Karpas-422 (cell line): Measurements from ENCODE around the gene RAI14. TPM values are rescaled to one million over a fixed set of nuclear protein-coding genes. Genes with fewer than 3 reads are reported as not detected.

ENCODE experiments used
- DNase-seq: peaks from one replicate; pipeline ENCODE4 v3.0.0-alpha.2; 2015
- H2AFZ ChIP-seq: fragments of 200-600 bp; sonication (generic); 2 replicates; pipeline ENCODE4 v1.6.1; 2014; ENCODE audit warnings: antibody characterized with exemption, low read length, mixed read lengths
- H3K27ac ChIP-seq: fragments of 200-600 bp; sonication (generic); 2 replicates; pipeline ENCODE4 v1.5.1; 2014; ENCODE audit warnings: mild to moderate bottlenecking, low read length, moderate library complexity
- H3K27me3 ChIP-seq: fragments of 200-600 bp; sonication (generic); 2 replicates; pipeline ENCODE4 v1.6.1; 2014; ENCODE audit warnings: low read length, mixed read lengths
- H3K36me3 ChIP-seq: fragments of 200-600 bp; sonication (generic); 2 replicates; pipeline ENCODE4 v1.6.1; 2014; ENCODE audit warnings: low read length, mixed read lengths; ENCODE audit not compliant: insufficient read depth
- H3K4me1 ChIP-seq: fragments of 200-600 bp; sonication (generic); 2 replicates; pipeline ENCODE4 v1.6.1; 2014; ENCODE audit warnings: mild to moderate bottlenecking, low read length, mixed read lengths
- H3K4me2 ChIP-seq: fragments of 200-600 bp; sonication (generic); 2 replicates; pipeline ENCODE4 v1.6.1; 2014; ENCODE audit warnings: low read length, low read depth, mild to moderate bottlenecking; ENCODE audit not compliant: poor library complexity, severe bottlenecking
- H3K4me3 ChIP-seq: fragments of 200-600 bp; sonication (generic); 2 replicates; pipeline ENCODE4 v1.5.1; 2014; ENCODE audit warnings: mild to moderate bottlenecking, antibody characterized with exemption, low read length, mixed read lengths
- H3K79me2 ChIP-seq: fragments of 200-600 bp; sonication (generic); 2 replicates; pipeline ENCODE4 v1.6.1; 2014; ENCODE audit warnings: mild to moderate bottlenecking, low read length, mixed read lengths
- H3K9ac ChIP-seq: fragments of 200-600 bp; sonication (generic); 2 replicates; pipeline ENCODE4 v1.6.0; 2014; ENCODE audit warnings: low read length
- H3K9me2 ChIP-seq: fragments of 200-600 bp; sonication (generic), shearing (Covaris generic); replicated peaks from 2 replicates; pipeline ENCODE4 v1.6.0; 2014; ENCODE audit warnings: mild to moderate bottlenecking, low read length, moderate library complexity; ENCODE audit not compliant: insufficient read depth
- H3K9me3 ChIP-seq: fragments of 300-700, 200-600 bp; sonication (generic); 2 replicates; pipeline ENCODE4 v1.6.1; 2014; ENCODE audit warnings: low read length, mixed read lengths
- H4K20me1 ChIP-seq: fragments of 200-600 bp; sonication (generic); 2 replicates; pipeline ENCODE4 v1.6.1; 2014; ENCODE audit warnings: mild to moderate bottlenecking, antibody characterized with exemption, low read length, low read depth; ENCODE audit not compliant: insufficient read depth
- total RNA-seq: library from RNA; depleted of rRNA; stranded (reverse); fragments of >200 nt; shearing (Covaris generic); gene quantifications from 2 replicates; pipeline ENCODE4 v1.2.3, GENCODE V29; 2014; ENCODE audit warnings: low replicate concordance

Gene RAI14
- total RNA-seq, 1 experiment from 2014 or later: not detected

GRCh38 chr5:34652466-34652865 lies 3.7 kb upstream of the RAI14 start:
- Histone ChIP-seq H3K9me3 (no peaks in the 10 kb centered on the region), H4K20me1 (no peaks in the 10 kb centered on the region), H3K79me2 (no peaks in the 10 kb centered on the region), H3K4me1 (no peaks in the 10 kb centered on the region), H3K27ac (no peak overlapping the region), H3K4me3 (no peak overlapping the region), H3K9ac (no peak overlapping the region), H3K9me2 (no peaks in the 10 kb centered on the region), H3K4me2 (no peak overlapping the region), H3K27me3 (no peaks in the 10 kb centered on the region), H2AFZ (no peak overlapping the region), H3K36me3 (no peaks in the 10 kb centered on the region)
- no peak for DNase-seq

- no peak overlapping the region for H2AFZ ChIP-seq
Measured at GRCh38 chr5:34652914-34653313, 3.2 kb upstream of the RAI14 start.

GRCh38 chr5:34653708-34654107 lies 2.4 kb upstream of the RAI14 start:
- H3K4me3 ChIP-seq: no peak overlapping the region
- H3K4me1 ChIP-seq: no peaks in the 10 kb centered on the region
- no peaks in the 10 kb centered on the region for H3K27me3 ChIP-seq
- no peak overlapping the region for H3K9ac ChIP-seq
- H4K20me1 ChIP-seq: no peaks in the 10 kb centered on the region
- no peaks in the 10 kb centered on the region for H3K79me2 ChIP-seq
- H3K27ac ChIP-seq: no peak overlapping the region
- DNase-seq: no peak
- no peaks in the 10 kb centered on the region for H3K9me3 ChIP-seq
- no peak overlapping the region for H3K4me2 ChIP-seq
- no peaks in the 10 kb centered on the region for H3K9me2 ChIP-seq
- H2AFZ ChIP-seq: no peak overlapping the region
- no peaks in the 10 kb centered on the region for H3K36me3 ChIP-seq

More at GRCh38 chr5:34652914-34653313, 3.2 kb upstream of the RAI14 start:
- H3K9ac ChIP-seq: no peak overlapping the region
- H3K9me2 ChIP-seq: no peaks in the 10 kb centered on the region
- no peak overlapping the region for H3K4me3 ChIP-seq
- H3K36me3 ChIP-seq: no peaks in the 10 kb centered on the region
- H3K4me1 ChIP-seq: no peaks in the 10 kb centered on the region
- no peak overlapping the region for H3K27ac ChIP-seq
- no peaks in the 10 kb centered on the region for H3K9me3 ChIP-seq
- no peak for DNase-seq
- no peaks in the 10 kb centered on the region for H3K79me2 ChIP-seq
- H3K4me2 ChIP-seq: no peak overlapping the region
- no peaks in the 10 kb centered on the region for H3K27me3 ChIP-seq
- no peaks in the 10 kb centered on the region for H4K20me1 ChIP-seq

- H2AFZ ChIP-seq: no peak overlapping the region
Measured at GRCh38 chr5:34655354-34655991, 655 bp upstream of the RAI14 start.

GRCh38 chr5:34656700-34657273 lies 659 bp downstream of the RAI14 start:
- H4K20me1 ChIP-seq: no peaks in the 10 kb centered on the region
- no peaks in the 10 kb centered on the region for H3K27me3 ChIP-seq
- H3K9me3 ChIP-seq: no peaks in the 10 kb centered on the region
- H3K4me1 ChIP-seq: no peaks in the 10 kb centered on the region
- no peak overlapping the region for H3K4me3 ChIP-seq
- DNase-seq: no peak
- H3K9ac ChIP-seq: no peak overlapping the region
- H3K9me2 ChIP-seq: no peaks in the 10 kb centered on the region
- no peak overlapping the region for H3K4me2 ChIP-seq
- H3K27ac ChIP-seq: no peak overlapping the region
- H2AFZ ChIP-seq: no peak overlapping the region
- H3K36me3 ChIP-seq: no peaks in the 10 kb centered on the region
- no peaks in the 10 kb centered on the region for H3K79me2 ChIP-seq

More at GRCh38 chr5:34655354-34655991, 655 bp upstream of the RAI14 start:
- Histone ChIP-seq H3K4me3 (no peak overlapping the region), H3K4me1 (no peaks in the 10 kb centered on the region), H4K20me1 (no peaks in the 10 kb centered on the region), H3K9me2 (no peaks in the 10 kb centered on the region), H3K27ac (no peak overlapping the region), H3K9me3 (no peaks in the 10 kb centered on the region), H3K79me2 (no peaks in the 10 kb centered on the region), H3K9ac (no peak overlapping the region), H3K27me3 (no peaks in the 10 kb centered on the region), H3K4me2 (no peak overlapping the region), H3K36me3 (no peaks in the 10 kb centered on the region)
- no peak for DNase-seq

GRCh38 chr5:34657274-34657921 lies 1.3 kb downstream of the RAI14 start:
- Histone ChIP-seq H3K27me3 (no peaks in the 10 kb centered on the region), H4K20me1 (no peaks in the 10 kb centered on the region), H3K4me1 (no peaks in the 10 kb centered on the region), H3K4me2 (no peak overlapping the region), H2AFZ (no peak overlapping the region), H3K79me2 (no peaks in the 10 kb centered on the region), H3K4me3 (no peak overlapping the region), H3K9me3 (no peaks in the 10 kb centered on the region), H3K9me2 (no peaks in the 10 kb centered on the region), H3K27ac (no peak overlapping the region), H3K9ac (no peak overlapping the region), H3K36me3 (no peaks in the 10 kb centered on the region)
- no peak for DNase-seq

GRCh38 chr5:34657988-34658387 lies 1.9 kb downstream of the RAI14 start:
- H3K4me3 ChIP-seq: no peak overlapping the region
- no peaks in the 10 kb centered on the region for H3K27me3 ChIP-seq
- no peak overlapping the region for H2AFZ ChIP-seq
- no peaks in the 10 kb centered on the region for H3K36me3 ChIP-seq
- DNase-seq: no peak
- H3K79me2 ChIP-seq: no peaks in the 10 kb centered on the region
- H4K20me1 ChIP-seq: no peaks in the 10 kb centered on the region
- no peaks in the 10 kb centered on the region for H3K4me1 ChIP-seq
- no peaks in the 10 kb centered on the region for H3K9me3 ChIP-seq
- H3K27ac ChIP-seq: no peak overlapping the region
- no peak overlapping the region for H3K9ac ChIP-seq
- no peaks in the 10 kb centered on the region for H3K9me2 ChIP-seq
- no peak overlapping the region for H3K4me2 ChIP-seq

- Histone ChIP-seq H3K4me2 (no peak overlapping the region), H3K36me3 (no peaks in the 10 kb centered on the region), H3K27me3 (no peaks in the 10 kb centered on the region), H3K9me3 (no peaks in the 10 kb centered on the region), H3K4me1 (no peaks in the 10 kb centered on the region), H3K79me2 (no peaks in the 10 kb centered on the region), H3K27ac (no peak overlapping the region), H3K9ac (no peak overlapping the region), H4K20me1 (no peaks in the 10 kb centered on the region), H3K9me2 (no peaks in the 10 kb centered on the region), H3K4me3 (no peak overlapping the region), H2AFZ (no peak overlapping the region)
- DNase-seq: no peak
Measured at GRCh38 chr5:34659168-34659567, 3.0 kb downstream of the RAI14 start.
